Astrocyte of the cerebellum (primary cell): ENCODE results near the gene GNB1L.

Experiments
- DNase-seq: peaks from one replicate; pipeline ENCODE4 v3.0.0-alpha.2; 2011; ENCODE audit warnings: low read depth
- H3K4me3 ChIP-seq: 2 replicates; pipeline ENCODE4 v1.5.1; 2011; ENCODE audit warnings: mild to moderate bottlenecking, low read depth, low read length, moderate library complexity
- in situ Hi-C: cut with HindIII; loops from 2 replicates; pipeline ENCODE4 v1.10.0; 2017; ENCODE audit warnings: low sequenced_read_pairs
- TF ChIP-seq, protein P1 (sequence below): IDR thresholded peaks from 2 replicates; pipeline ENCODE4 v1.5.1; 2012; ENCODE audit warnings: low read length, low read depth, moderate library complexity, mild to moderate bottlenecking; ENCODE audit errors: missing control alignments

GNB1L gene

DNA sequence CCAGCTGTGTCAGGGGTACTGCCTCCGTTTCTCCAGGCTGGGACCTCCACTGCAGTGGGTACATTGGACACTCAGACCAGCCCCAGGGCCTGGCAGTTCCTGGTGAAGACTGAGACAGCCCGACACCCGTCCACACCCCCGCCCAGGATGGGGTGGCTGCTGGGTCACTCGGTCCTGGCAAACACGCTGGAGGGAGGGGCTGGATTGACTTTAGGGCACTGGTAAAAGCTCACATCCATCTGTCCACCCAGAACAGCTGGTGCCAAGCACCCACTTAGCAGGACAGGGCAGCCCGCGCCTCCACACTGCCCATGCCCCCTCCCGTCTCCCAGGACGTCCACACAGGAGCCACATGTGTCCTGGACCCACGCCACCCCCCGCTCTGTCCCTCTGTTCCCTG, 104.8 kb downstream of the GNB1L start:
- in situ Hi-C loops: no loop called here
- no peak overlapping the region for H3K4me3 ChIP-seq
- no peak for DNase-seq
- TF ChIP-seq, protein P1, sequence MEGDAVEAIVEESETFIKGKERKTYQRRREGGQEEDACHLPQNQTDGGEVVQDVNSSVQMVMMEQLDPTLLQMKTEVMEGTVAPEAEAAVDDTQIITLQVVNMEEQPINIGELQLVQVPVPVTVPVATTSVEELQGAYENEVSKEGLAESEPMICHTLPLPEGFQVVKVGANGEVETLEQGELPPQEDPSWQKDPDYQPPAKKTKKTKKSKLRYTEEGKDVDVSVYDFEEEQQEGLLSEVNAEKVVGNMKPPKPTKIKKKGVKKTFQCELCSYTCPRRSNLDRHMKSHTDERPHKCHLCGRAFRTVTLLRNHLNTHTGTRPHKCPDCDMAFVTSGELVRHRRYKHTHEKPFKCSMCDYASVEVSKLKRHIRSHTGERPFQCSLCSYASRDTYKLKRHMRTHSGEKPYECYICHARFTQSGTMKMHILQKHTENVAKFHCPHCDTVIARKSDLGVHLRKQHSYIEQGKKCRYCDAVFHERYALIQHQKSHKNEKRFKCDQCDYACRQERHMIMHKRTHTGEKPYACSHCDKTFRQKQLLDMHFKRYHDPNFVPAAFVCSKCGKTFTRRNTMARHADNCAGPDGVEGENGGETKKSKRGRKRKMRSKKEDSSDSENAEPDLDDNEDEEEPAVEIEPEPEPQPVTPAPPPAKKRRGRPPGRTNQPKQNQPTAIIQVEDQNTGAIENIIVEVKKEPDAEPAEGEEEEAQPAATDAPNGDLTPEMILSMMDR: no peak

GRCh38 chr22:19748991-19749664, 105.5 kb downstream of the GNB1L start:
- no peak for DNase-seq
- TF ChIP-seq, protein P1: no peak
- in situ Hi-C loops: no loop called here
- no peak overlapping the region for H3K4me3 ChIP-seq

DNA sequence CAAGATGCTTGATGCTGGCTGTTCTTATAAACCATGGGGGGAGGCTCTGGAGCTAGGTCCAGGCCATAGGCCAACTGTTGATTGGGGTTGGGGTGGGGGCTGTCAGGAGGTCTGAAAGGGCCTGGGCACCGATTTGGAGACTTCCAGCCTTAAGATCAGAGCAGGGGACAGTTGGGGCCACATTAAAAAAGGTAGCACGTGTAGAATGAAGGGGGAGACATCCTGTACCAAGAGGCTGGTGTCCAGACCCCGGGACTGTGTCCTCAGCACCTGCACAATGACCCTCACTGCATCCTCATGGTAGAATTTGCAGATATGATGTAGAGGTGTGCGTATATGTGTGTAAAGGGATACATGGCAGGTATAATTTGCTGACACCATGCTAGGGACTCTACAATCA, 106.5 kb downstream of the GNB1L start:
- TF ChIP-seq, protein P1: no peak
- no peak overlapping the region for H3K4me3 ChIP-seq
- DNase-seq: no peak
- in situ Hi-C loops: no loop called here

DNA sequence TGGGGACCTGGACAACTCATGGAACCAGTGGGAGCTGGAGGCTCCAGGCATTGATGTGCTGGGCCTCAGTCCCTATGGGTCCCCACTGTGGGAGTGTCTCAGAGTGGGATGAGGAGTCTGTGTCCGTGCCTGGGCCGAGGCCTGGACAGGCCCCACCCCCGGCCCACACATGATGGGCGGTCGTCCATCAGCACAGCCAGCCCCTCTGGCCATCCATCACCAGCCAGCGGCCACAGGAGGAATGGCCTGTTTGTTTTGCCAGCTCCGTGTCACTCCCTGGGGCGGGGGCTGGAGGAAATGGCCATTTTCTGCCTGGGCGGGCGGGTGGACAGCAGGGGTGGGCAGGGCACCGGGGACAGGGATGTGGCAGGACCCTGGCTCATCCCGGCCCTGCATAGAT, 107.1 kb downstream of the GNB1L start:
- in situ Hi-C loops: no loop called here
- no peak overlapping the region for H3K4me3 ChIP-seq
- no peak for DNase-seq
- TF ChIP-seq, protein P1: no peak

- TF ChIP-seq, protein P1: no peak
- in situ Hi-C loops: no loop called here
- DNase-seq: no peak
- H3K4me3 ChIP-seq: no peak overlapping the region
These were observed 107.9 kb downstream of the GNB1L start for GRCh38 chr22:19746726-19747125.

DNA sequence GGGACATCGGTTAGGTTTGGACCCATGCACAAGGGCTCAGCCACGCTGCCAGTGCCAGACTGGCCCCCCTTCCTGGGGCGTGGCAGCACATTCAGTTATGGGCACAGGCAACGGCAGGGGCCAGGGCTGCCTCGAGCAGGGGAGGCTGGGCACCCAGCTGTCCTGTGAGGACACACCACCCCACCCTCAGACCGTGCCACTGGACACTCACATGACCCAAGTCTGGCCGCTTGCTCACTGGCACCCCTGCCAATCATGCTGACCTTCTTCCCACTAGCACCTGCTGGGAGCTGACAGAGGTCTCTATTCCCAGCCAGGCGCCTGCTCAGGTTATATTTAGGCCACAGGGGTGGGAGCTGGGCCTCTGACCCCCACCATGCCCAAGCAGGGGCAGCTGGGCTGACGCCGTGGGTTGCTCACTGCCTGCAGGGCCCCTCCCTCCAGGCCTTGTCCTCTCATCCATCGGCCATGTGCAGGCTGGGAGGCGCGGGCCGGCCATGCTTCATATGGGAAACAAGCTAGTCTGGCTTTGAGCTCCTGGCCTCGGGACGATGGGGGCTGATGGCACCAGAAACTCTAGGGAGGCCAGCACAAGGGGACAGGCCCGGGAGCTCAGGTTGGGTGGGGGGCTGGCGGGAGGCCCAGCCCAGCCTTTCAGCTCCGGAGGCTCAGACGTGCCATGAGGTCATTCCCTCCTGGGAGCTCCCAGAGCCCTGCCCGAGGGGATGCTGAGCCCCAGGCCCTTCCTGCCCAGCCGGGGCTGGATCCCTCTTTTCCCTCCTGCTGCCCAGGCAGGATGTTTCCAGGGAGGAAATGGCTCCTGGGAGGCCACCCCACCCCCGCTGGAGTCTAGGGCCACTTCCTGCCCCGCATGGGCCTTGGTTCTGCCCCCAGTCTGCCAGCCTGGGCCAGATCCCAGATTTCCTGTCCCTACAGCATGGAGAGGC, 109.2 kb downstream of the GNB1L start:
- H3K4me3 ChIP-seq: no peak overlapping the region
- DNase-seq: no peak
- TF ChIP-seq, protein P1: no peak
- in situ Hi-C loops: no loop called here
